ENCODE results near the gene USP17L13.
"Not testable (repeated sequence)": the region's sequence is repeated elsewhere in the genome, so short reads cannot be mapped to it uniquely, and the experiment has no call there.

Gene USP17L13, protein sequence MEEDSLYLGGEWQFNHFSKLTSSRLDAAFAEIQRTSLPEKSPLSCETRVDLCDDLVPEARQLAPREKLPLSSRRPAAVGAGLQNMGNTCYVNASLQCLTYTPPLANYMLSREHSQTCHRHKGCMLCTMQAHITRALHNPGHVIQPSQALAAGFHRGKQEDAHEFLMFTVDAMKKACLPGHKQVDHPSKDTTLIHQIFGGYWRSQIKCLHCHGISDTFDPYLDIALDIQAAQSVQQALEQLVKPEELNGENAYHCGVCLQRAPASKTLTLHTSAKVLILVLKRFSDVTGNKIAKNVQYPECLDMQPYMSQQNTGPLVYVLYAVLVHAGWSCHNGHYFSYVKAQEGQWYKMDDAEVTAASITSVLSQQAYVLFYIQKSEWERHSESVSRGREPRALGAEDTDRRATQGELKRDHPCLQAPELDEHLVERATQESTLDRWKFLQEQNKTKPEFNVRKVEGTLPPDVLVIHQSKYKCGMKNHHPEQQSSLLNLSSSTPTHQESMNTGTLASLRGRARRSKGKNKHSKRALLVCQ

DNA sequence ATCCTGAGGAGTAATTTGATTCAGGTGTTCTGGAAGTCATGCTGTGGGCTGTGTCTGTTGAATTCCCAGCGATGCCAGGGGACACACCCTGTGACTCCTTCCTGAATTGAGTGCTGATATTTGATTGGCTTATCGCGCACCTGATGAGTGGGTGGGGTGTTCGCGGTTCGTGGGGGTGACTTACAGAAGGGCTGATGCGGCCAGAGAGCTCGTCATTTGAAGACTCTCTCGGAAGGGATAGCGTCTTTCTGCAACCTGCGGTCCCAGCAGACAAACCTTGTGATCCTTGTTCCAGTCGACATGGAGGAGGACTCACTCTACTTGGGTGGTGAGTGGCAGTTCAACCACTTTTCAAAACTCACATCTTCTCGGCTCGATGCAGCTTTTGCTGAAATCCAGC, at the start of gene USP17L13:
TSS of gene USP17L13 (plus strand) at position 301 of the 400 bp plus-strand sequence. CDS start at position 301, 0 bp downstream.
- DNase-seq, result not testable (repeated sequence)

GRCh38 chr4:9210357-9210756, 14.3 kb upstream of the USP17L13 start, which contains the start of gene USP17L10:
USP17L10 (plus strand) TSS chr4:9210657; CDS start chr4:9210657, 0 bp downstream.
- DNase-seq, result not testable (repeated sequence)

DNA sequence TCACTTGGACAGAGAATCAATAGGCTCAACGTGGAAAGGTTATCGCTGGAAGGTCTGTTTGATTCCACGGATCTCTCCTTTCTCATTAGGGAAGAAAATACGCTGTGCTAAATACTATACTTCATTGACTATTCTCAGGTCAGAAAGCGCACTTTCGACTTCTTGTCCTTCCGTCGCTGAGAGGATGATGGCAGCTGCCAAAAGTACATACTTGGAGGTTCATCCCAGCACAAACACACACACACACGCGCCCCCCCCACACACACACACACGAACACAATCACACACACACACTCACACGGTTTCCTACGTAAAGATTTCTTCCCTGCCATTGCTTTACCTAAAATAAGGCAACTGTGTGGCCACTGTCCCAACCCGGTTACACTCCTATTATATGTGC, 10.0 kb upstream of the USP17L13 start:
- not testable (repeated sequence) for DNase-seq

GRCh38 chr4:9215105-9215504, 9.6 kb upstream of the USP17L13 start, which contains the start of gene USP17L11:
USP17L11 (plus strand) TSS chr4:9215405; CDS start chr4:9215405, 0 bp downstream.
- not testable (repeated sequence) for DNase-seq

DNA sequence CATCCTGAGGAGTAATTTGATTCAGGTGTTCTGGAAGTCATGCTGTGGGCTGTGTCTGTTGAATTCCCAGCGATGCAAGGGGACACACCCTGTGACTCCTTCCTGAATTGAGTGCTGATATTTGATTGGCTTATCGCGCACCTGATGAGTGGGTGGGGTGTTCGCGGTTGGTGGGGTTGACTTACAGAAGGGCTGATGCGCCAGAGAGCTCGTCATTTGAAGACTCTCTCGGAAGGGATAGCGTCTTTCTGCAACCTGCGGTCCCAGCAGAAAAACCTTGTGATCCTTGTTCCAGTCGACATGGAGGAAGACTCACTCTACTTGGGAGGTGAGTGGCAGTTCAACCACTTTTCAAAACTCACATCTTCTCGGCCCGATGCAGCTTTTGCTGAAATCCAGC, 4.8 kb upstream of the USP17L13 start, which contains the start of gene USP17L12:
TSS of gene USP17L12 (plus strand) at position 301 of the 400 bp plus-strand sequence. CDS start at position 301, 0 bp downstream.
- DNase-seq, result not testable (repeated sequence)

DNA sequence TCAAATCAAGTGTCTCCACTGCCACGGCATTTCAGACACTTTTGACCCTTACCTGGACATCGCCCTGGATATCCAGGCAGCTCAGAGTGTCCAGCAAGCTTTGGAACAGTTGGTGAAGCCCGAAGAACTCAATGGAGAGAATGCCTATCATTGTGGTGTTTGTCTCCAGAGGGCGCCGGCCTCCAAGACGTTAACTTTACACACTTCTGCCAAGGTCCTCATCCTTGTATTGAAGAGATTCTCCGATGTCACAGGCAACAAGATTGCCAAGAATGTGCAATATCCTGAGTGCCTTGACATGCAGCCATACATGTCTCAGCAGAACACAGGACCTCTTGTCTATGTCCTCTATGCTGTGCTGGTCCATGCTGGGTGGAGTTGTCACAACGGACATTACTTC, 5.6 kb downstream of the USP17L13 start:
- not testable (repeated sequence) for DNase-seq

- not testable (repeated sequence) for DNase-seq
Measured at GRCh38 chr4:9234085-9234484, 9.4 kb downstream of the USP17L13 start, which contains the start of gene USP17L15. USP17L15 (plus strand) TSS chr4:9234385; CDS start chr4:9234385, 0 bp downstream.

- DNase-seq, result not testable (repeated sequence)
Measured at GRCh38 chr4:9238461-9238860, 13.8 kb downstream of the USP17L13 start.

- DNase-seq, result not testable (repeated sequence)
Measured at GRCh38 chr4:9243579-9243978, 18.9 kb downstream of the USP17L13 start, which contains the start of gene USP17L17. USP17L17 (plus strand) TSS chr4:9243879; CDS start chr4:9243879, 0 bp downstream.

GRCh38 chr4:9247953-9248680, 23.4 kb downstream of the USP17L13 start, which contains the start of gene USP17L18:
USP17L18 (plus strand) TSS chr4:9248630; CDS start chr4:9248630, 0 bp downstream.
- DNase-seq, result not testable (repeated sequence)

DNA sequence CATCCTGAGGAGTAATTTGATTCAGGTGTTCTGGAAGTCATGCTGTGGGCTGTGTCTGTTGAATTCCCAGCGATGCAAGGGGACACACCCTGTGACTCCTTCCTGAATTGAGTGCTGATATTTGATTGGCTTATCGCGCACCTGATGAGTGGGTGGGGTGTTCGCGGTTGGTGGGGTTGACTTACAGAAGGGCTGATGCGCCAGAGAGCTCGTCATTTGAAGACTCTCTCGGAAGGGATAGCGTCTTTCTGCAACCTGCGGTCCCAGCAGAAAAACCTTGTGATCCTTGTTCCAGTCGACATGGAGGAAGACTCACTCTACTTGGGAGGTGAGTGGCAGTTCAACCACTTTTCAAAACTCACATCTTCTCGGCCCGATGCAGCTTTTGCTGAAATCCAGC, 28.4 kb downstream of the USP17L13 start, which contains the start of gene USP17L19:
TSS of gene USP17L19 (plus strand) at position 301 of the 400 bp plus-strand sequence. CDS start at position 301, 0 bp downstream.
- DNase-seq, result not testable (repeated sequence)

DNA sequence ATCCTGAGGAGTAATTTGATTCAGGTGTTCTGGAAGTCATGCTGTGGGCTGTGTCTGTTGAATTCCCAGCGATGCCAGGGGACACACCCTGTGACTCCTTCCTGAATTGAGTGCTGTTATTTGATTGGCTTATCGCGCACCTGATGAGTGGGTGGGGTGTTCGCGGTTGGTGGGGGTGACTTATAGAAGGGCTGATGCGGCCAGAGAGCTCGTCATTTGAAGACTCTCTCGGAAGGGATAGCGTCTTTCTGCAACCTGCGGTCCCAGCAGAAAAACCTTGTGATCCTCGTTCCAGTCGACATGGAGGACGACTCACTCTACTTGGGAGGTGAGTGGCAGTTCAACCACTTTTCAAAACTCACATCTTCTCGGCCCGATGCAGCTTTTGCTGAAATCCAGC, 33.1 kb downstream of the USP17L13 start, which contains the start of gene USP17L20:
TSS of gene USP17L20 (plus strand) at position 301 of the 400 bp plus-strand sequence. CDS start at position 301, 0 bp downstream.
- not testable (repeated sequence) for DNase-seq

DNA sequence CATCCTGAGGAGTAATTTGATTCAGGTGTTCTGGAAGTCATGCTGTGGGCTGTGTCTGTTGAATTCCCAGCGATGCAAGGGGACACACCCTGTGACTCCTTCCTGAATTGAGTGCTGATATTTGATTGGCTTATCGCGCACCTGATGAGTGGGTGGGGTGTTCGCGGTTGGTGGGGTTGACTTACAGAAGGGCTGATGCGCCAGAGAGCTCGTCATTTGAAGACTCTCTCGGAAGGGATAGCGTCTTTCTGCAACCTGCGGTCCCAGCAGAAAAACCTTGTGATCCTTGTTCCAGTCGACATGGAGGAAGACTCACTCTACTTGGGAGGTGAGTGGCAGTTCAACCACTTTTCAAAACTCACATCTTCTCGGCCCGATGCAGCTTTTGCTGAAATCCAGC, 37.9 kb downstream of the USP17L13 start, which contains the start of gene USP17L21:
TSS of gene USP17L21 (plus strand) at position 301 of the 400 bp plus-strand sequence. CDS start at position 301, 0 bp downstream.
- DNase-seq, result not testable (repeated sequence)

DNA sequence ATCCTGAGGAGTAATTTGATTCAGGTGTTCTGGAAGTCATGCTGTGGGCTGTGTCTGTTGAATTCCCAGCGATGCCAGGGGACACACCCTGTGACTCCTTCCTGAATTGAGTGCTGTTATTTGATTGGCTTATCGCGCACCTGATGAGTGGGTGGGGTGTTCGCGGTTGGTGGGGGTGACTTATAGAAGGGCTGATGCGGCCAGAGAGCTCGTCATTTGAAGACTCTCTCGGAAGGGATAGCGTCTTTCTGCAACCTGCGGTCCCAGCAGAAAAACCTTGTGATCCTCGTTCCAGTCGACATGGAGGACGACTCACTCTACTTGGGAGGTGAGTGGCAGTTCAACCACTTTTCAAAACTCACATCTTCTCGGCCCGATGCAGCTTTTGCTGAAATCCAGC, 42.6 kb downstream of the USP17L13 start, which contains the start of gene USP17L22:
TSS of gene USP17L22 (plus strand) at position 301 of the 400 bp plus-strand sequence. CDS start at position 301, 0 bp downstream.
- DNase-seq, result not testable (repeated sequence)

GRCh38 chr4:9271719-9272118, 47.0 kb downstream of the USP17L13 start:
- not testable (repeated sequence) for DNase-seq

Data from C1 segment of cervical spinal cord (tissue), 14 donors.